Glomerular visceral epithelial cell (primary cell): ENCODE data around the gene GRIA3.

Source experiments
- DNase-seq: peaks from one replicate; pipeline ENCODE4 v3.0.0-alpha.2; 2016; ENCODE audit errors: extremely low spot score

The GRIA3 gene

GRCh38 chrX:123184219-123184865 lies at the start of gene GRIA3:
TSS of gene GRIA3 (plus strand) at chrX:123184278. CDS start at chrX:123184536, 258 bp downstream.
- no peak for DNase-seq

GRCh38 chrX:123138473-123138872 lies 45.6 kb upstream of the GRIA3 start:
- DNase-seq: no peak

DNA sequence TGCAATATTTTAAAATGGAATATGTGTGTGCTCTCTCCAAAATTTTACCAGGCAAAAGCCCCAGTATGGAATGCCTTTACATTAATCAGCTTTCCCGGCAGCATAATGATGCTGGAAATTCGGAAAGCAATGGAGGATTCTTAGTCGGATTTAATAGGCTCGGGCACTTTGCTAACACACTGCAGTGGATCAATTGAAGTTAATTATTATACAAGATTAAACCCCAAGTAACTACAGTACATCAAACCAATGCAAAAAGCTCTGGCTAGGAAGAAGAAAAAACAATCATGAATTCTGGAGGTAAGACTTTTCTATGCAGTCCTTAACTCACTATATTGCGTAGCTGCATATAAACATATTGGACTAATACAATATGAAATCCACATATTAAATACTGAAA lies 43.6 kb upstream of the GRIA3 start:
- no peak for DNase-seq

GRCh38 chrX:123140904-123141303 lies 43.2 kb upstream of the GRIA3 start:
- no peak for DNase-seq

DNA sequence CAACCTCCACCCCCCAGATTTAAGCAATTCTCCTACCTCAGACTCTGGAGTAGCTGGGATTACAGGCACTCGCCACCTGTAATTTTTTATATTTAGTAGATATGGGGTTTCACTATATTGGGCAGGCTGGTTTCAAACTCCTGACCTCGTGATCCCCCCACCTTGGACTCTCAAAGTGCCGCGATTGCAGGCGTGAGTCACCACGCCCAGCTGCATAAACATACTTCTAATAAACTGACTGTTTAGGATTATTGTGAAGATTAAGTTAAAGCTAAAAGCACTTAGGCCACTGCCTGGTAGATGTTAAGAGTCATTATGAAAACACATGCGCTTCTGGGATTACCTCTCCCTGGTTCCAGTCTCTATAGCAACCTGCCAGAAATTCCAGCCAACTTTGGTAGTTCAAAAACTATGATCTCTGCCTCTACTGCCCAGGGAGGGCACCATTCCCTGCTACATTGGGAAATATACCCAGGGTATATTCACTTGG lies 30.2 kb upstream of the GRIA3 start:
- DNase-seq: no peak

- DNase-seq: no peak
These were observed 28.8 kb upstream of the GRIA3 start for GRCh38 chrX:123155327-123155726.

DNA sequence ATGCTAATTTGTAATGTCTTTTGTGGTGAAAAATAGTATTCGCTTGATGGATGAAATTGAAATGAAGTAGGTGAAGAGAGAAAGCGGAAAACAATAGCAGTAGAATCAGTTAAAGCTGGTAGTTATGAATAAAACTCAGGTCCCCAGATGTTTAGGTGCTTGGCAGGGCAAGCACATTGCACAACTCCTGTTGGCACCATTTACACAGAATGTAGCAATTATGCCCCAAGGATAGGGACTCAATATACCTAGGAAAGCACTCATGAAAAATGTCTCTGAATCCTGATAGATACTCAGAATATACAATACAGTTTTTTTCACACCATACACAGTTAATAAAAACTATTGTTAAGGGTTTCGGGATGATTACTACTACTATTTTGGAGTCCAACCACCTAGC lies 26.5 kb upstream of the GRIA3 start:
- no peak for DNase-seq

GRCh38 chrX:123159403-123159802 lies 24.7 kb upstream of the GRIA3 start:
- no peak for DNase-seq

DNA sequence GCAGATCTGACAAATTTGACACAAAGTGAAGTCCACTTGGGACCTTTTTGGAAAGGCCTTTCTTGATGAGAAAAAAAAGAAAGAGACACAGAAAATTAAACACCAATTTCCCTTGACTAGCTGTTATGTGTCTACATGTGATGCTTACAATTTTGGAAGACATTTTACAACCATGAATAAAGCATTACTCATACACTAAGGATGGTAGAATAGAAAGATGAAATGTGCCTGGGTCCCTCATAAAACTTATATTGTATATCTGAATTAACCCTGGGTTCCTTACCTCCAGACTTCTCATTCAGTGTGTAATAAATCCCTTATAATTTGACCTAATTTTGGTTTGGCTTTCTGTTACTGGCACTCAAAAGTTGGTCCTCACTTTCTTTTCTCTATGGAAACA lies 16.5 kb upstream of the GRIA3 start:
- no peak for DNase-seq

GRCh38 chrX:123169247-123169901 lies 14.7 kb upstream of the GRIA3 start:
- peak; percentile 55 for DNase-seq

DNA sequence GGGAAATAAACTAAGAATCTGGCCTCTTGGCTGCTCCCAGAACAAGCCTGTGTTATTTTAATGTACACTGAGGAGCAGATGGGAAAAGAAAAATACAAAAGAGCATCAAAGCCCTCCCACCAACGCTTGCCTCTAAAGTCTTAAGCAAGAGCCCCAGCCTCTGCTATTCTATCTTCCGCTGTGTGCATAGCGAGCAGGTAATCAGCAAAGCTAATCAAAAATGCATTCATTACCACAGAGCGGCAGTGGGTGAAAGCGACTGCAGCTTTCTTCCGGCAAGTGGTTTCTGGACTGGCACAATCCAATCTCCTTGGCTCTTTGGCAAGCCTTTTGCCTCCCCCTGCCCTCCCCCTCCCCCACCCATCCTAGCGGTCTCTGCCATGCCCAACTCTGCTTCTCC lies 13.5 kb upstream of the GRIA3 start:
- no peak for DNase-seq

DNA sequence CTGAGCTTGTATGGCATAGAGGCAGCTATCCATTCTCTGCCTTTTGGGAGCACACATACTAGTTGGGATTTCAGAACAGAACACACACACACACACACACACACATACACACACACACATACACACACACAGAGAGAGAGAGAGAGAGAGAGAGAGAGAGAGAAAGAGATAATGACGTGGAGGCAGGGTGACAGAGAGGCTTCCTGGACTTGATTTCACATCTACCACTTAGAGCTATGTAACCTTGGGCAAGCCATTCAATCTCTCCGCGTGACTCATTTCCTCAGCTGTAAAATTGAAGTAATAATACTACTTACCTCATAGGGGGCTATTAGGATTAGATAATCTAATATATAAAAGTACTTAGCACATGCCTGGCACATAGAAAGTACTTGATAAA lies 12.3 kb upstream of the GRIA3 start:
- DNase-seq: no peak

DNA sequence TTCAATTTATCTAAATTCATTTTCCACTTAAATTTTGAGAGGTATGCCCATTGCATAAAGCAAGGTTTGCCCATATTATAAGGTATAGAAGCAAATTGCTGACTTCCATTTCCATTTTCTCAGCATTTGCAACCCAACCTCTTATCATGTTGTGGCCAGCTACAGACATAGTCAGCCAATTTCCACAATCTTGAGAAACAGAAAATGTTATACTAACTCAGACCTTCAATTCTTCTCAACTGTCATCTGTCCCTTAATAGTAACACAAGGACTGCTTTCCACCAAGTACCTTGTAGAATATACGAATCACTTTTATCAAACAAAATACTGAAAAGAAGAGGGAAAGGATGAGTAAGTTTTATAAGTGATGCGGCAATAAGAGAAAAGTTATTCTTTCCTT lies 11.2 kb upstream of the GRIA3 start:
- no peak for DNase-seq

GRCh38 chrX:123173833-123174232 lies 10.2 kb upstream of the GRIA3 start:
- no peak for DNase-seq

DNA sequence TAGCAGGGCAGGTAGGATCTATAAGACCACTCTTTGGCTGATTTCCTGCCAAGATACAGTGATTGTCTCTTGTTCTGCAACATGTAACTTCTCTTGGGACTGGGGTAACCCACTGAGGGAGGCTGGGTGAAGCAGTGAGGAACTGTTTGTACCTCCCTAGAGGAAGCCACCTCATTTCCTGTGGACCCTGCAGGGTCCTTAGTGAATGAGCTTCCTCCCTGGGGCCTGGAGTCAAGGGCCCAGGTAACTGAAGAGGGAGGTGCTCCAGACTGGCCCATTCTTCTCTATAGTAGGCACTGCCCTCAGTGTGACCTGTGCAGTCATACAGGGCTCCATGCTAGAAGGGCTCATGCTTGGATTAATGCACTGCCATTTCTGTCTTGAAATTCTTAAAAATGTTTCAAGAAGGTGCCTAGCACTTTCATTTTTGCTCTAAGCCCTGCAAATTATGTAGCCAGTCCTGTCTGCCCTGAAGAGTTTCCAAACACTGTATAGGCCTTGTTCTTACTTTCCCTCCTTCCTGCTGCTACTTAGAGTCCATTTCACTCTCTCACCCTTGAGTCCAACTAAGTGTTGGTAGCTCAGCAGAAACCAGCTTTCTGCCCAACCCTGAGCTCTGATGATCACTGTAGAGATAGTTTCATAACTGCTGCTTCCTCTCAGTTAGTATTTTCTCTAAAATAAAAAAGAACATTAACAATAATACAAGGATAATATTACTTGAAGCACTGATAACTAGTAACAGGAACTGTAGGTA lies 8.5 kb upstream of the GRIA3 start:
- DNase-seq: no peak

GRCh38 chrX:123181233-123181914 lies 2.7 kb upstream of the GRIA3 start:
- DNase-seq: no peak

GRCh38 chrX:123184866-123185276 lies 793 bp downstream of the GRIA3 start:
- DNase-seq: peak; percentile 9

GRCh38 chrX:123185721-123186120 lies 1.6 kb downstream of the GRIA3 start:
- no peak for DNase-seq

- no peak for DNase-seq
These were observed 2.7 kb downstream of the GRIA3 start for GRCh38 chrX:123186801-123187200.

DNA sequence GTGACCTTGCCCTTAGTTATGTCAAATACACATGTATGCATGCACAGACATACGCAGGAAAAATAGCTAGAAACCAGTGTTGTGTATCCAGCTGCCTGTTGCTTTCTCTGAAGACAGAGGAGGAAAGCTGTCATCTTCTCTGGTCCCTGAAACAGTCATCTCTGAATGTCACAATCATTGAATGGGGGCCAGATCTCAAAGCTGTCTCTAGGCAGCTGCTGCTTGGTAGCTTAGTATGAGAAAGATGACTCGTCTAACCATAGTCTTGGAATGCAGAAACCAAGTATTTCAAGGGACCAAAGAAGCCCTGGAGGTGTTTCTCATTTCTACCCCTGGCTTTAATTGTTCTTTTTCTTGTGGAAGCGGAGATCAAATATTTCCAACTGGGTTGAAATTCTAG lies 4.0 kb downstream of the GRIA3 start:
- DNase-seq: peak; percentile 8

DNA sequence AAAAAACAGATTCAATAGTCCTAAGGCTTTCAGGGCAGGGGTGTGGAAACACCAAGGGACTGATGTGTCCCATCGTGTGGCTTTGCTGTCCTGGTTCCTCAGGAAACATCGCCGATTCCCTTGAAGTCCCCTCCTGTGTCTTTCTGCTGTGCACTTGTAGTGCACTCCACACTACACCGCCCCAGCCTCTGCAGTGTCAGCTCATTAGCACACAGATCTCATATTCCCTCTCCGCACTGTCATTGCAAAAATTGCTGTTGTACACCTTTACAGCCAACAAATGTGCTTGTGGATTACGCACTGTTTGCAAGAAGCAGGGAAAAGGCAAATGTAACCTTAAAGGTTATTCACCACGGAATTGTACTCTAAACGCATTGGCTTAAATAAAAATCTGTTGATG lies 5.3 kb downstream of the GRIA3 start:
- no peak for DNase-seq

GRCh38 chrX:123190096-123190495 lies 6.0 kb downstream of the GRIA3 start:
- DNase-seq: no peak
